Hepatocyte (in vitro differentiated cells): ENCODE results near the gene NLRP10. TPM values are rescaled to one million over a fixed set of nuclear protein-coding genes. Genes with fewer than 3 reads are reported as not detected.

Source experiments
- DNase-seq: peaks from one replicate; pipeline ENCODE4 v3.0.0-alpha.2; 2016; ENCODE audit warnings: low spot score
- H2AFZ ChIP-seq: fragments of 200-600 bp; sonication (generic); 2 replicates; pipeline ENCODE4 v1.6.0; 2016; ENCODE audit warnings: antibody characterized with exemption, mild to moderate bottlenecking
- H3K27ac ChIP-seq: fragments of 200-600 bp; sonication (generic); 2 replicates; pipeline ENCODE4 v1.5.1; 2016; ENCODE audit warnings: mild to moderate bottlenecking
- H3K27me3 ChIP-seq: fragments of 200-600 bp; sonication (generic); 2 replicates; pipeline ENCODE4 v1.6.1; 2016
- H3K36me3 ChIP-seq: fragments of 200-600 bp; sonication (generic); replicated peaks from 2 replicates; pipeline ENCODE4 v1.5.1; 2016; ENCODE audit warnings: low read depth; ENCODE audit not compliant: insufficient read depth
- H3K4me1 ChIP-seq: fragments of 200-600 bp; sonication (generic); 2 replicates; pipeline ENCODE4 v1.5.1; 2016; ENCODE audit warnings: mild to moderate bottlenecking, moderate library complexity; ENCODE audit not compliant: insufficient read depth
- H3K4me2 ChIP-seq: fragments of 200-600 bp; sonication (generic); 2 replicates; pipeline ENCODE4 v1.6.0; 2016
- H3K4me3 ChIP-seq: fragments of 200-600 bp; sonication (generic); 2 replicates; pipeline ENCODE4 v1.5.1; 2016; ENCODE audit warnings: mild to moderate bottlenecking
- H3K79me2 ChIP-seq: fragments of 200-600 bp; sonication (generic); 2 replicates; pipeline ENCODE4 v1.6.0; 2017; ENCODE audit warnings: mild to moderate bottlenecking
- H3K9me2 ChIP-seq: fragments of 200-600 bp; sonication (generic); replicated peaks from 2 replicates; pipeline ENCODE4 v1.6.0; 2017; ENCODE audit warnings: mild to moderate bottlenecking; ENCODE audit not compliant: insufficient read depth
- H3K9me3 ChIP-seq: fragments of 200-600 bp; sonication (generic); 2 replicates; pipeline ENCODE4 v1.5.1; 2016; ENCODE audit warnings: low read depth, mild to moderate bottlenecking
- H4K20me1 ChIP-seq: fragments of 200-600 bp; sonication (generic); 2 replicates; pipeline ENCODE4 v1.6.0; 2016; ENCODE audit warnings: mild to moderate bottlenecking; ENCODE audit not compliant: insufficient read depth, poor library complexity, severe bottlenecking
- EZH2 ChIP-seq: fragments of 200-600 bp; sonication (generic); IDR thresholded peaks from 2 replicates; pipeline ENCODE4 v1.6.1; 2016; ENCODE audit warnings: antibody characterized with exemption, mild to moderate bottlenecking, borderline replicate concordance
- EZH2phosphoT487 ChIP-seq: fragments of 200-600 bp; sonication (generic); IDR thresholded peaks from one replicate; pipeline ENCODE4 v1.6.1; 2018; ENCODE audit warnings: antibody characterized with exemption, mild to moderate bottlenecking, low read depth, moderate library complexity; ENCODE audit not compliant: unreplicated experiment, severe bottlenecking
- WGBS: methylation state at CpG from one replicate; pipeline ENCODE4 v1.1.6; 2016; ENCODE audit warnings: low lambda C conversion rate; ENCODE audit errors: missing lambda C conversion rate; 5-methylcytosine and 5-hydroxymethylcytosine counted together
- polyA plus RNA-seq: library from polyadenylated mRNA; unstranded; fragments of >200 nt; fragmentation: Nextera tagmentation; extraction: Ambion mirVana; gene quantifications from 2 replicates; pipeline ENCODE4 v1.2.1, GENCODE V29; 2016
- total RNA-seq: library from RNA; depleted of rRNA; stranded (reverse); fragments of >200 nt; gene quantifications from 2 replicates; pipeline ENCODE4 v1.2.3, GENCODE V29; 2014
- TF ChIP-seq, protein P1 (sequence below): fragments of 200-600 bp; sonication (generic); IDR thresholded peaks from 2 replicates; pipeline ENCODE4 v1.5.1; 2016; ENCODE audit warnings: antibody characterized with exemption, mild to moderate bottlenecking; ENCODE audit not compliant: poor library complexity

Gene NLRP10
- total and polyA plus RNA-seq, 2 experiments from 2014 or later = 1.1 TPM; not detected in 1

DNA sequence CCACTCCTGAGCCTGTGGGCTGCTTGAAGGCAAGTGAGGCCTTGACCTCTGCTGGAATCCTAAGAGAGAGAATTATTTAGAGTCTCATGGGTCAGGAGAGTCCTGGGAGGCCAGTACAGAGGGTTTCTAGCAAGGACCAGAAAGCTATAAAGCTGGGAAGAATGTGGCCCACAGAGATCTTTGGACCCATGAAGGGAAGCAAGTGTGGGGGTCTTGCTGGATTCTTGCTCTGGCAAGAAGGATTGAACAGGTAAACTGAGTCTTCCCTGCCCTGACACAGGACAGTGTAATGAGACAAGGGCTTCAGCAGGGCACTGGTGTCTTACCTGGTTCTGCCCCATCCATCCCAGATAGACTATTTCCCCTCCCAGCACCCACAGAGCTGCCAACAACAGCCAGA lies 40.3 kb upstream of the NLRP10 start:
- Histone ChIP-seq H3K79me2 (no peaks in the 10 kb centered on the region), H2AFZ (no peak overlapping the region), H3K4me2 (no peak overlapping the region), H3K4me1 (no peaks in the 10 kb centered on the region), H3K27me3 (peaks cover 3% of the 10 kb centered on the region), H3K9me2 (no peaks in the 10 kb centered on the region), H3K36me3 (no peaks in the 10 kb centered on the region), H4K20me1 (no peaks in the 10 kb centered on the region), H3K9me3 (no peaks in the 10 kb centered on the region), H3K27ac (no peak overlapping the region), H3K4me3 (no peak overlapping the region)
- TF ChIP-seq EZH2phosphoT487 (no peak), EZH2 (no peak)
- TF ChIP-seq, protein P1, sequence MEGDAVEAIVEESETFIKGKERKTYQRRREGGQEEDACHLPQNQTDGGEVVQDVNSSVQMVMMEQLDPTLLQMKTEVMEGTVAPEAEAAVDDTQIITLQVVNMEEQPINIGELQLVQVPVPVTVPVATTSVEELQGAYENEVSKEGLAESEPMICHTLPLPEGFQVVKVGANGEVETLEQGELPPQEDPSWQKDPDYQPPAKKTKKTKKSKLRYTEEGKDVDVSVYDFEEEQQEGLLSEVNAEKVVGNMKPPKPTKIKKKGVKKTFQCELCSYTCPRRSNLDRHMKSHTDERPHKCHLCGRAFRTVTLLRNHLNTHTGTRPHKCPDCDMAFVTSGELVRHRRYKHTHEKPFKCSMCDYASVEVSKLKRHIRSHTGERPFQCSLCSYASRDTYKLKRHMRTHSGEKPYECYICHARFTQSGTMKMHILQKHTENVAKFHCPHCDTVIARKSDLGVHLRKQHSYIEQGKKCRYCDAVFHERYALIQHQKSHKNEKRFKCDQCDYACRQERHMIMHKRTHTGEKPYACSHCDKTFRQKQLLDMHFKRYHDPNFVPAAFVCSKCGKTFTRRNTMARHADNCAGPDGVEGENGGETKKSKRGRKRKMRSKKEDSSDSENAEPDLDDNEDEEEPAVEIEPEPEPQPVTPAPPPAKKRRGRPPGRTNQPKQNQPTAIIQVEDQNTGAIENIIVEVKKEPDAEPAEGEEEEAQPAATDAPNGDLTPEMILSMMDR = no peak
- DNase-seq = no peak

DNA sequence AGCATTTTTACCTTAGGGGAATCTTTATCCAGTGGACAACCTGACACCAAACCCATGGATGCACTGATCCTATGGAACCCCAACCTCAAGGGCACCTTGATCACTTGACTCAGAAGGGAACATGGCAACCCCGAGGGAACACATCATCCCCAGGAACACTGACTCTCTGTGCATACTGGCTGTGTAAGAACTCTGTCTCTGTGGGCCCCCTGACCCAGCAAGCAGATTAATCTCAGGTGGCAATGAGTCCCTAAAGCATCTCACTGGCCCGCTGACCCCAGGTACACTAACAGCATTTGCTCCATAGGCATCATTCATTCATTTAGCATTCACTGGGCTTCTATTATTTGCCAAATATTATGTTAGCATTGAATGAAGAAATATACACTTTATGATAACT lies 38.8 kb upstream of the NLRP10 start:
- Histone ChIP-seq H3K9me2 (no peaks in the 10 kb centered on the region), H3K9me3 (no peaks in the 10 kb centered on the region), H3K36me3 (no peaks in the 10 kb centered on the region), H3K79me2 (no peaks in the 10 kb centered on the region), H3K27ac (no peak overlapping the region), H2AFZ (no peak overlapping the region), H3K4me2 (no peak overlapping the region), H3K4me3 (no peak overlapping the region), H4K20me1 (no peaks in the 10 kb centered on the region), H3K4me1 (no peaks in the 10 kb centered on the region), H3K27me3 (peaks cover 3% of the 10 kb centered on the region)
- no peak for DNase-seq
- TF ChIP-seq EZH2phosphoT487 = no peak
- TF ChIP-seq, protein P1 = no peak
- no peak for TF ChIP-seq EZH2
- 83% methylated on average over 2 of the region's 2 CpGs for WGBS

DNA sequence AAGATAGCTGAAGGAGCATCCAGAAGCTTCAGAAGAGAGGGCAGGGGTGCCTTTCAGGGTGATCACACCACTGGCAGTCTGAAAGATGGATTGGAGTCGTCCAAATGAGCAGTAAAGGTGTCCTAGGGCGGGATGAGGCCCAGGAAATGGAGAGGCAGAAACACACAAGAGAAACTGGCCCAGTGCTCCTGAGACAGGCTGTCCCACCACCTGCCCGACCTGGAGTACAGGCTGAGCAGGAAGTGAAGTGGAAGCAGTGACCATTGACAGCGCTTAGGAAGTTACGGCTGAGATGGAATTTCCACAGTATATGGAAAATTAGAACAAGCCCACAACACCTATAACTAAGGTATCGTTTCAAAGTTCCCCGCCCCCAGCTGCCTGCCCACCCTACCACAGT lies 37.9 kb upstream of the NLRP10 start:
- WGBS = 86% methylated on average over 7 of the region's 7 CpGs
- TF ChIP-seq, protein P1 = no peak
- TF ChIP-seq EZH2 (no peak), EZH2phosphoT487 (no peak)

DNA sequence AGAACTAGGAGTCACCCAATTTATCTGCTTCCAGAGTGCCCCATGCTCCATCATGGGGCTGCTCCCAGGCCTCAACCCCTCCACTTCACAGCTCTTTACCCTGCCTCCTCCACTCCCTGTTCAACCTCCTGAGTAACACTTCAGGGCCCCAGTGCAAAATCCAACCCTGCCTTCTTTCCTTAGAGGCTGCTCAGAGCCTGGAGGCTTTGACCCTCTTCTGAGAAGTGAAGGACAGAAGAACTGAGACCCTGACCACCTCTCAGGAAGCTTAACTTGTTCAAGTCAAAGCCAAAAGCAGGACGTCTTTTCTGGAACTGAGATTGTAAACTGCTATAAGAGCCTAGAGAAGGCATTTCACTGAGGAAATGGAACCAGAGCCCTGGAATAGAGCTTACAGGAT lies 37.4 kb upstream of the NLRP10 start:
- Histone ChIP-seq H3K27ac (no peak overlapping the region), H2AFZ (no peak overlapping the region), H4K20me1 (no peaks in the 10 kb centered on the region), H3K4me2 (no peak overlapping the region), H3K4me3 (no peak overlapping the region), H3K79me2 (no peaks in the 10 kb centered on the region), H3K9me2 (no peaks in the 10 kb centered on the region), H3K4me1 (no peaks in the 10 kb centered on the region), H3K27me3 (no peaks in the 10 kb centered on the region), H3K36me3 (no peaks in the 10 kb centered on the region), H3K9me3 (no peaks in the 10 kb centered on the region)
- no peak for DNase-seq
- TF ChIP-seq, protein P1 = no peak
- TF ChIP-seq EZH2 (no peak), EZH2phosphoT487 (no peak)
- WGBS = 87% methylated on average over 1 of the region's 1 CpG

More for the DNA sequence above, 37.9 kb upstream of the NLRP10 start:
- Histone ChIP-seq H3K4me3 (no peak overlapping the region), H3K79me2 (no peaks in the 10 kb centered on the region), H3K27me3 (peaks cover 3% of the 10 kb centered on the region), H3K4me1 (no peaks in the 10 kb centered on the region), H3K4me2 (no peak overlapping the region), H3K9me3 (no peaks in the 10 kb centered on the region), H3K9me2 (no peaks in the 10 kb centered on the region), H2AFZ (no peak overlapping the region), H3K27ac (no peak overlapping the region), H4K20me1 (no peaks in the 10 kb centered on the region), H3K36me3 (no peaks in the 10 kb centered on the region)
- DNase-seq = no peak
